IMR-90 (cell line): ENCODE results near the gene NPRL2.

ENCODE experiments used
- BHLHE40 ChIP-seq: fragments of 150-350 bp; IDR thresholded peaks from 2 replicates; pipeline ENCODE4 v1.6.1; 2016; ENCODE audit warnings: mild to moderate bottlenecking, low read depth, low read length
- CEBPB ChIP-seq: IDR thresholded peaks from 2 replicates; pipeline ENCODE4 v1.6.1; 2012; ENCODE audit warnings: low read depth, low read length, improper control_type of control experiment
- CHD1 ChIP-seq: IDR thresholded peaks from 2 replicates; pipeline ENCODE4 v1.6.1; 2012; ENCODE audit warnings: low read depth, low read length, improper control_type of control experiment
- FOS ChIP-seq: fragments of 150-350 bp; IDR thresholded peaks from 2 replicates; pipeline ENCODE4 v1.6.1; 2016; ENCODE audit warnings: low read depth, low read length
- MAFK ChIP-seq: IDR thresholded peaks from 2 replicates; pipeline ENCODE4 v1.6.1; 2012; ENCODE audit warnings: low read depth, low read length, improper control_type of control experiment
- MXI1 ChIP-seq: IDR thresholded peaks from 2 replicates; pipeline ENCODE4 v1.6.1; 2012; ENCODE audit warnings: low read depth, mild to moderate bottlenecking, low read length, moderate library complexity, borderline replicate concordance
- NFE2L2 ChIP-seq: fragments of 150-350 bp; IDR thresholded peaks from 2 replicates; pipeline ENCODE4 v1.6.1; 2016; ENCODE audit warnings: low read depth, mild to moderate bottlenecking, low read length
- POLR2A ChIP-seq: IDR thresholded peaks from 2 replicates; pipeline ENCODE4 v1.6.1; 2012; ENCODE audit warnings: mild to moderate bottlenecking, low read depth, low read length
- RAD21 ChIP-seq: IDR thresholded peaks from 2 replicates; pipeline ENCODE4 v1.6.1; 2012; ENCODE audit warnings: low read length, improper control_type of control experiment
- RFX5 ChIP-seq: IDR thresholded peaks from 2 replicates; pipeline ENCODE4 v1.8.0; 2012; ENCODE audit warnings: low read depth, mild to moderate bottlenecking, low read length, moderate library complexity
- SMC3 ChIP-seq: fragments of 150-350 bp; IDR thresholded peaks from 2 replicates; pipeline ENCODE4 v1.6.1; 2016; ENCODE audit warnings: low read depth, mild to moderate bottlenecking, antibody characterized with exemption, low read length, moderate library complexity
- TF ChIP-seq, protein P1 (sequence below): conservative IDR thresholded peaks from 2 replicates; pipeline ENCODE4 v1.5.1; 2012; ENCODE audit warnings: mild to moderate bottlenecking, low read depth, low read length, improper control_type of control experiment
- TF ChIP-seq, protein P2 (sequence below): fragments of 150-350 bp; IDR thresholded peaks from 2 replicates; pipeline ENCODE4 v1.6.1; 2017; ENCODE audit warnings: mild to moderate bottlenecking, antibody characterized with exemption, low read length, low read depth

DNA sequence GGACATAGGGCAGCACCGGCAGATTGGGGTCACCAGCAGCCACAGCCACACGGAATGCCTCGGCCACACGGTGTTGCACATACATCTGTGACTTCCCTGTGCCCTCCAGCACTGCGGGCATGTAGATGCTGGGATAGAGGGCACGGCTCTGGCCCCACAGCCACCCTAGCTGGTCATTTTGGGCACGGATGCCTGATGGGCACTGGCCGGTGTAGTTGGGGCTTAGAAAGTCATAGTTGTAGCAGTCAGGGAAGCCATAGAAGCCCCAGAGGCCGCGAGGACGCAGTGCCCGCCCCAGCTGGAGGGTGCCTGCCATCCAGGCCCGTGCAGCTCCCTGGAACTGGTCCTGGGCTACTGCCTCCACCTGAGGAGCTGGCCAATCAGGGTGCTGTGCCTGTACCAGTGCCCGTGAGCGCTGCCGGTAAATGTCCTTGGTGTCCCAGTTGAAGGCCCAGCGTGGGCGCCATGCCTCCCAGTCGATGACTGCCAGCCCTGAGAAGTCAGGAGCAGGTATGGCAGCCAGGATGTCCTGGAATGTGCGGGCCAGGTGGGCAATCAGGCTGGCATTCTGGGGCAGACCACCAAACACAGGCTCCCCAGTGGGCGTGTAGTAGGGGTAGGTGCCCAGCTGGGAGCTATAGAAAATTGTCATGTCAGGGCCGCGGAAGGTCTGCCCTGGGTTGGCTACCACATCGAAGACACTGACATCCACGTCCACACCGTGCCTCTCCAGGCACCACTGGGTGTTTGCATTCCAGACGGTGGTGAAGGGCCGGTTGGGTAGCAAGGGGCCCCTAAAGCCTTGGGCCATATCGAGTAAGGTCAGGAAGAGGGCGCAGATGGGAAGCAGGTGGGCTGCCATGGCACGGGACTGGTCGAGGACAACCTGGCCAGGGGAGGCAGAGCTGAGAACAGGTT, 48.2 kb downstream of the NPRL2 start:
- TF ChIP-seq RFX5 (no peak), POLR2A (no peak), NFE2L2 (no peak), MXI1 (no peak), SMC3 (no peak), RAD21 (no peak), FOS (no peak), BHLHE40 (no peak), MAFK (no peak), CEBPB (no peak), CHD1 (no peak)
- TF ChIP-seq, protein P1, sequence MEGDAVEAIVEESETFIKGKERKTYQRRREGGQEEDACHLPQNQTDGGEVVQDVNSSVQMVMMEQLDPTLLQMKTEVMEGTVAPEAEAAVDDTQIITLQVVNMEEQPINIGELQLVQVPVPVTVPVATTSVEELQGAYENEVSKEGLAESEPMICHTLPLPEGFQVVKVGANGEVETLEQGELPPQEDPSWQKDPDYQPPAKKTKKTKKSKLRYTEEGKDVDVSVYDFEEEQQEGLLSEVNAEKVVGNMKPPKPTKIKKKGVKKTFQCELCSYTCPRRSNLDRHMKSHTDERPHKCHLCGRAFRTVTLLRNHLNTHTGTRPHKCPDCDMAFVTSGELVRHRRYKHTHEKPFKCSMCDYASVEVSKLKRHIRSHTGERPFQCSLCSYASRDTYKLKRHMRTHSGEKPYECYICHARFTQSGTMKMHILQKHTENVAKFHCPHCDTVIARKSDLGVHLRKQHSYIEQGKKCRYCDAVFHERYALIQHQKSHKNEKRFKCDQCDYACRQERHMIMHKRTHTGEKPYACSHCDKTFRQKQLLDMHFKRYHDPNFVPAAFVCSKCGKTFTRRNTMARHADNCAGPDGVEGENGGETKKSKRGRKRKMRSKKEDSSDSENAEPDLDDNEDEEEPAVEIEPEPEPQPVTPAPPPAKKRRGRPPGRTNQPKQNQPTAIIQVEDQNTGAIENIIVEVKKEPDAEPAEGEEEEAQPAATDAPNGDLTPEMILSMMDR: no peak
- TF ChIP-seq, protein P2, sequence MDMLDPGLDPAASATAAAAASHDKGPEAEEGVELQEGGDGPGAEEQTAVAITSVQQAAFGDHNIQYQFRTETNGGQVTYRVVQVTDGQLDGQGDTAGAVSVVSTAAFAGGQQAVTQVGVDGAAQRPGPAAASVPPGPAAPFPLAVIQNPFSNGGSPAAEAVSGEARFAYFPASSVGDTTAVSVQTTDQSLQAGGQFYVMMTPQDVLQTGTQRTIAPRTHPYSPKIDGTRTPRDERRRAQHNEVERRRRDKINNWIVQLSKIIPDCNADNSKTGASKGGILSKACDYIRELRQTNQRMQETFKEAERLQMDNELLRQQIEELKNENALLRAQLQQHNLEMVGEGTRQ: no peak
